Uterus (tissue), 2 donors: ENCODE results near the gene GPRIN2.
"Not testable (repeated sequence)": the region's sequence is repeated elsewhere in the genome, so short reads cannot be mapped to it uniquely, and the experiment has no call there.

Source experiments
- CTCF ChIP-seq, 4 experiments: fragments of 200-600 bp in 2 of 4; fragments of 450-650 bp in 2 of 4; sonication (generic) in 2 of 4; IDR thresholded peaks; one replicate each; pipeline ENCODE4 v1.5.1; 2016 to 2019; ENCODE audit warnings: antibody characterized with exemption in 4 of 4, mild to moderate bottlenecking in 2 of 4, moderate library complexity in 1 of 4
- POLR2A ChIP-seq, 2 donors: fragments of 450-650 bp; IDR thresholded peaks; one replicate each; pipeline ENCODE4 v1.6.1; 2016; ENCODE audit warnings: antibody characterized with exemption in 2 of 2, mild to moderate bottlenecking in 1 of 2, moderate library complexity in 1 of 2

- not testable (repeated sequence) for TF ChIP-seq CTCF, POLR2A (IDR thresholded peaks at IDR 0.05)
Measured at GRCh38 chr10:46578474-46579178, 22.2 kb upstream of the GPRIN2 start, which contains the start of gene SYT15.
